Dedifferentiated amniotic fluid mesenchymal stem cell (primary cell): ENCODE data around the gene ZFP36L2.
"Not testable (repeated sequence)": the region's sequence is repeated elsewhere in the genome, so short reads cannot be mapped to it uniquely, and the experiment has no call there.

Experiments
- DNase-seq: peaks from one replicate; pipeline ENCODE4 v3.0.0-alpha.2; 2016; ENCODE audit errors: extremely low spot score

Gene ZFP36L2

GRCh38 chr2:43207553-43208300 is 18.7 kb downstream of the ZFP36L2 start:
- DNase-seq: no peak

GRCh38 chr2:43206602-43207001 is 19.8 kb downstream of the ZFP36L2 start:
- DNase-seq: no peak

- no peak for DNase-seq
Observed at GRCh38 chr2:43203373-43203772, 23.0 kb downstream of the ZFP36L2 start.

GRCh38 chr2:43202289-43202688 is 24.1 kb downstream of the ZFP36L2 start:
- no peak for DNase-seq

GRCh38 chr2:43201497-43201896 is 24.9 kb downstream of the ZFP36L2 start:
- DNase-seq: no peak

- no peak for DNase-seq
Observed at GRCh38 chr2:43201016-43201415, 25.4 kb downstream of the ZFP36L2 start.

GRCh38 chr2:43199492-43200488 is 26.6 kb downstream of the ZFP36L2 start:
- DNase-seq: no peak

GRCh38 chr2:43198263-43198662 is 28.1 kb downstream of the ZFP36L2 start:
- DNase-seq: no peak

GRCh38 chr2:43197588-43197896 is 28.9 kb downstream of the ZFP36L2 start:
- no peak for DNase-seq

GRCh38 chr2:43196768-43197587 is 29.4 kb downstream of the ZFP36L2 start:
- DNase-seq: no peak

- DNase-seq: no peak
Observed at GRCh38 chr2:43194121-43194869, 32.1 kb downstream of the ZFP36L2 start.

GRCh38 chr2:43193652-43194120 is 32.7 kb downstream of the ZFP36L2 start:
- DNase-seq: no peak

- DNase-seq: no peak
Observed at GRCh38 chr2:43192744-43193651, 33.4 kb downstream of the ZFP36L2 start.

- no peak for DNase-seq
Observed at GRCh38 chr2:43191947-43192516, 34.4 kb downstream of the ZFP36L2 start.

- no peak for DNase-seq
Observed at GRCh38 chr2:43190311-43191052, 35.9 kb downstream of the ZFP36L2 start.

- not testable (repeated sequence) for DNase-seq
Observed at GRCh38 chr2:43189861-43190260, 36.5 kb downstream of the ZFP36L2 start.

- no peak for DNase-seq
Observed at GRCh38 chr2:43188561-43189386, 37.6 kb downstream of the ZFP36L2 start.
